Effector memory CD8-positive, alpha-beta T cell (primary cell): ENCODE measurements around the gene GALNT15.

ENCODE experiments used
- ATAC-seq: fragments of 150-1000 bp; cut with Tn5 transposase; replicated peaks from 2 replicates; pipeline ENCODE4 v1.10.0; 2021; ENCODE audit warnings: mild to moderate bottlenecking, moderate library complexity
- DNase-seq, 3 experiments: peaks; one replicate each; pipeline ENCODE4 v3.0.0; 2021
- H3K27ac Mint-ChIP-seq, 2 donors: one replicate each; pipeline ENCODE4 v1.8.0; 2022; ENCODE audit warnings: mild to moderate bottlenecking in 2 of 2, mixed read lengths in 2 of 2, moderate library complexity in 2 of 2
- H3K27me3 Mint-ChIP-seq, 2 donors: one replicate each; pipeline ENCODE4 v1.8.0; 2022; ENCODE audit warnings: mixed read lengths in 2 of 2
- H3K36me3 Mint-ChIP-seq: one replicate; pipeline ENCODE4 v1.8.0; 2022; ENCODE audit warnings: mild to moderate bottlenecking, moderate library complexity, mixed read lengths; ENCODE audit not compliant: insufficient read depth
- H3K4me1 Mint-ChIP-seq, 2 donors: one replicate each; pipeline ENCODE4 v1.8.0; 2022; ENCODE audit warnings: low read depth in 2 of 2, mixed read lengths in 2 of 2
- H3K4me3 Mint-ChIP-seq, 2 donors: one replicate each; pipeline ENCODE4 v1.8.0; 2022; ENCODE audit warnings: mild to moderate bottlenecking in 2 of 2, mixed read lengths in 2 of 2, moderate library complexity in 2 of 2
- H3K9me3 Mint-ChIP-seq, 2 donors: one replicate each; pipeline ENCODE4 v1.8.0; 2022; ENCODE audit warnings: mixed read lengths in 2 of 2
- total RNA-seq, 9 experiments: gene quantifications; one replicate each; lab custom pipeline; 2026; lab: John Stamatoyannopoulos, UW

The GALNT15 gene
- 0 to 0.10 (median 0) reads per million in 9 experiments for total RNA-seq

GRCh38 chr3:16174389-16174788 is at the start of gene GALNT15:
Gene GALNT15, plus strand, starts transcription at chr3:16174680. Its CDS starts 472 bp downstream, at chr3:16175152.
- ATAC-seq (no peak), DNase-seq (no peak)
- no peak within 1 kb of the TSS for H3K4me3 Mint-ChIP-seq

GRCh38 chr3:16126634-16127033 is 47.8 kb upstream of the GALNT15 start:
- H3K9me3 Mint-ChIP-seq, result no peaks in the 10 kb centered on the region
- ATAC-seq (no peak), DNase-seq (no peak)
- no peak overlapping the region for H3K4me3 Mint-ChIP-seq
- H3K27ac Mint-ChIP-seq, result no peak overlapping the region
- no peaks in the 10 kb centered on the region for H3K36me3 Mint-ChIP-seq
- no peaks in the 10 kb centered on the region for H3K4me1 Mint-ChIP-seq
- H3K27me3 Mint-ChIP-seq, result peaks cover 8 to 10% of the 10 kb centered on the region in 2 donors

More at GRCh38 chr3:16174389-16174788, at the start of gene GALNT15:
- peaks cover 4 to 6% of the 10 kb centered on the region in 2 donors for H3K4me1 Mint-ChIP-seq
- H3K9me3 Mint-ChIP-seq, result no peaks in the 10 kb centered on the region
- peaks cover 36 to 58% of the 10 kb centered on the region in 2 donors for H3K27me3 Mint-ChIP-seq
- H3K36me3 Mint-ChIP-seq, result no peaks in the 10 kb centered on the region
- no peak within 1 kb of the TSS for H3K27ac Mint-ChIP-seq

GRCh38 chr3:16127249-16127648 is 47.2 kb upstream of the GALNT15 start:
- no peaks in the 10 kb centered on the region for H3K4me1 Mint-ChIP-seq
- H3K4me3 Mint-ChIP-seq, result no peak overlapping the region
- no peaks in the 10 kb centered on the region for H3K36me3 Mint-ChIP-seq
- DNase-seq (no peak), ATAC-seq (no peak)
- H3K27me3 Mint-ChIP-seq, result peaks cover 8 to 10% of the 10 kb centered on the region in 2 donors
- H3K27ac Mint-ChIP-seq, result no peak overlapping the region
- no peaks in the 10 kb centered on the region for H3K9me3 Mint-ChIP-seq

GRCh38 chr3:16130066-16130465 is 44.4 kb upstream of the GALNT15 start:
- H3K9me3 Mint-ChIP-seq, result no peaks in the 10 kb centered on the region
- no peaks in the 10 kb centered on the region for H3K36me3 Mint-ChIP-seq
- peaks cover 8 to 30% of the 10 kb centered on the region in 2 donors for H3K27me3 Mint-ChIP-seq
- H3K27ac Mint-ChIP-seq, result no peak overlapping the region
- DNase-seq, result no peak
- ATAC-seq, result no peak
- no peaks in the 10 kb centered on the region for H3K4me1 Mint-ChIP-seq
- no peak overlapping the region for H3K4me3 Mint-ChIP-seq

GRCh38 chr3:16132190-16132589 is 42.3 kb upstream of the GALNT15 start:
- no peak for DNase-seq
- Mint-ChIP-seq H3K27me3 (peaks cover 16 to 38% of the 10 kb centered on the region in 2 donors), H3K4me1 (no peaks in the 10 kb centered on the region), H3K4me3 (no peak overlapping the region), H3K36me3 (peaks cover 2% of the 10 kb centered on the region), H3K9me3 (peaks cover under 1 to 4% of the 10 kb centered on the region in 2 donors), H3K27ac (no peak overlapping the region)
- ATAC-seq, result no peak

- Mint-ChIP-seq H3K27me3 (peaks cover 14 to 38% of the 10 kb centered on the region in 2 donors), H3K27ac (no peak overlapping the region), H3K9me3 (peaks cover 2 to 8% of the 10 kb centered on the region in 2 donors), H3K4me1 (no peaks in the 10 kb centered on the region), H3K4me3 (no peak overlapping the region), H3K36me3 (peaks cover 2% of the 10 kb centered on the region)
- DNase-seq (no peak), ATAC-seq (no peak)
Measured at GRCh38 chr3:16132928-16133327, 41.6 kb upstream of the GALNT15 start.

GRCh38 chr3:16134173-16134928 is 40.1 kb upstream of the GALNT15 start:
- DNase-seq, result no peak
- peaks cover 2 to 8% of the 10 kb centered on the region in 2 donors for H3K9me3 Mint-ChIP-seq
- ATAC-seq, result no peak
- peaks cover 2% of the 10 kb centered on the region for H3K36me3 Mint-ChIP-seq
- peaks cover 19 to 39% of the 10 kb centered on the region in 2 donors for H3K27me3 Mint-ChIP-seq
- no peak overlapping the region for H3K4me3 Mint-ChIP-seq
- H3K4me1 Mint-ChIP-seq, result no peaks in the 10 kb centered on the region
- H3K27ac Mint-ChIP-seq, result no peak overlapping the region

GRCh38 chr3:16136055-16136454 is 38.4 kb upstream of the GALNT15 start:
- Mint-ChIP-seq H3K27me3 (peaks cover 29 to 48% of the 10 kb centered on the region in 2 donors), H3K4me1 (no peaks in the 10 kb centered on the region), H3K36me3 (peaks cover 2% of the 10 kb centered on the region), H3K4me3 (no peak overlapping the region), H3K9me3 (peaks cover 2 to 8% of the 10 kb centered on the region in 2 donors), H3K27ac (no peak overlapping the region)
- DNase-seq, result no peak
- ATAC-seq, result no peak

- Mint-ChIP-seq H3K4me1 (no peaks in the 10 kb centered on the region), H3K27me3 (peaks cover 29 to 48% of the 10 kb centered on the region in 2 donors), H3K9me3 (peaks cover 2 to 8% of the 10 kb centered on the region in 2 donors), H3K27ac (no peak overlapping the region), H3K36me3 (peaks cover 2% of the 10 kb centered on the region), H3K4me3 (no peak overlapping the region)
- no peak for ATAC-seq
- DNase-seq, result no peak
Measured at GRCh38 chr3:16137044-16137443, 37.4 kb upstream of the GALNT15 start.

- Mint-ChIP-seq H3K9me3 (peaks cover 2 to 8% of the 10 kb centered on the region in 2 donors), H3K4me1 (no peaks in the 10 kb centered on the region), H3K4me3 (no peak overlapping the region), H3K36me3 (peaks cover 2% of the 10 kb centered on the region), H3K27ac (no peak overlapping the region), H3K27me3 (peaks cover 29 to 46% of the 10 kb centered on the region in 2 donors)
- DNase-seq, result no peak
- no peak for ATAC-seq
Measured at GRCh38 chr3:16137977-16138376, 36.5 kb upstream of the GALNT15 start.

GRCh38 chr3:16140116-16140893 is 34.2 kb upstream of the GALNT15 start:
- no peak for ATAC-seq
- peaks cover 2 to 8% of the 10 kb centered on the region in 2 donors for H3K9me3 Mint-ChIP-seq
- H3K27ac Mint-ChIP-seq, result no peak overlapping the region
- peaks cover 29 to 46% of the 10 kb centered on the region in 2 donors for H3K27me3 Mint-ChIP-seq
- no peak overlapping the region for H3K4me3 Mint-ChIP-seq
- no peak for DNase-seq
- peaks cover 2% of the 10 kb centered on the region for H3K36me3 Mint-ChIP-seq
- H3K4me1 Mint-ChIP-seq, result no peaks in the 10 kb centered on the region

- DNase-seq, result no peak
- no peaks in the 10 kb centered on the region for H3K4me1 Mint-ChIP-seq
- H3K27ac Mint-ChIP-seq, result no peak overlapping the region
- peaks cover 2 to 8% of the 10 kb centered on the region in 2 donors for H3K9me3 Mint-ChIP-seq
- H3K36me3 Mint-ChIP-seq, result no peaks in the 10 kb centered on the region
- no peak for ATAC-seq
- no peak overlapping the region for H3K4me3 Mint-ChIP-seq
- peaks cover 29 to 52% of the 10 kb centered on the region in 2 donors for H3K27me3 Mint-ChIP-seq
Measured at GRCh38 chr3:16140894-16141285, 33.6 kb upstream of the GALNT15 start.

- no peak for DNase-seq
- Mint-ChIP-seq H3K36me3 (no peaks in the 10 kb centered on the region), H3K9me3 (peaks cover 0 to under 1% of the 10 kb centered on the region in 2 donors), H3K4me3 (no peak overlapping the region), H3K27ac (no peak overlapping the region), H3K4me1 (no peaks in the 10 kb centered on the region), H3K27me3 (peaks cover 18 to 40% of the 10 kb centered on the region in 2 donors)
- no peak for ATAC-seq
Measured at GRCh38 chr3:16142350-16143025, 32.0 kb upstream of the GALNT15 start.
